GM03348 (cell line): ENCODE data around the gene SIPA1L2.

Experiments
- DNase-seq: peaks from one replicate; pipeline ENCODE4 v3.0.0; 2012; ENCODE audit warnings: low spot score

The SIPA1L2 gene

DNA sequence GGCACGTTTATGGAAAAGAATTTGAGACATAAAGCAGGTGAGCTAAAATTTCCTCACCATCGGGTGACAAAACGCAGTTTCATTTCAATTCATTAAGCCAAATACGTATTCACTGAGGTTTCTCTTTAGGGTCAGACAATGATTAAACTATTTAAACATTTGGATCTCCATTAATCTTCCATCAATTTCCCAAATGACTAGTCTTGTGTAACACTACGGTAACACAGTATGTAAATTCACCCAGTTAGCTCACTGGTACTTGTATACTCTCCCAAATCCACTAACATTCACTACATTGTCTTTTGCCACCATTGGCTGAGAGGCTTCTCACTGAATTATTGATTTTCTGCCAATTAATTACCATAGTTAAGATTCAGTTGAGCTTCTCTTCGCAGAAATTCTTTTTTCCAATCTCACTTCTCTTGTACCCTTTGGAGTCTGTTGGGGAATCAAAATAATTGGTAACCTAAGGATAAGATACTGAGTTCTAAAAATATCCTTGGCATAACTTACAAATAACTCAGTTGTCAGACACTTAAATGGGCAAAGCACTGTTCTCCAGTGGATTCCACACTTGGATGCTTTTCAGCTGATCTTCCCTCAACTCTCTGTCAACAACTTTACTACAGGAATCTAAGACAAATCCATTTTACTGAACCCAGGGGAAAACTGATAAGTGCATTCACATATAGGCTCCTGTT is 40.7 kb downstream of the SIPA1L2 start:
- DNase-seq = no peak

DNA sequence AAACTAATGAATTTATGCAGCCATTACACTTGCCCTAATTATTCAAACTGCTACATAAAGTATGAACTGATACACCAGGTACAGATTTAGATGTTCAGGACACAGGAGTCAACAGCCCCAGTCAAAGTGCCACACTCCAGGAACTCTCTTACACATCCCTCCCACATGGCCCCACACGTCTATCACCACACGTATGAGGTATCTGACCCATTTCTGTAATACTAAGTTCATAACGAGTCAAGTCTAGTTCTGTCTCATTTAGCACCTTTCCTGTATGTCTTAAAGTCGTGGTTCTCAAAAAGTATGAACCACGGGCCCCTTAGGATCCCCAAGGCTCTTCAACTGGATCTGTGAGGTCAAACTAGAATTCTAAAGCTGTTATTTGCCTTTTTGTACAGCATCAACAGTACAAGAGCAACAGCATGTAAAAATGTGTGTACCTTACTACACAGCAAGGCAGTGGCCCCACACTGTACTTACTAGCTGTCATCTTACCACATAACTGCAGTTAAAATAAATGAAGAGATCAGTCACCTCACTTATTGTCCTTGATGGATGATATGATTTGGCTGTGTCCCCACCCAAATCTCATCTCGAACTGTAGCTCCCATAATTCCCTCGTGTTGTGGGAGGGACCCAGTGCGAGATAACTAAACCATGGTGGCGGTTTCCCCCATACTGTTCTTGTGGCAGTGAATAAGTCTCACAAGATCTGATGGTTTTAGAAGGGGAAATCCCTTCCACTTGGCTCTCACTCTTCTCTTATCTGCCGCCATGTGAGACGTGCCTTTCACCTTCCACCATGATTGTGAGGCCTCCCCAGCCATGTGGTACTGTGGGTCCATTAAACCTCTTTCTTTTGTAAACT is 42.6 kb downstream of the SIPA1L2 start:
- no peak for DNase-seq

DNA sequence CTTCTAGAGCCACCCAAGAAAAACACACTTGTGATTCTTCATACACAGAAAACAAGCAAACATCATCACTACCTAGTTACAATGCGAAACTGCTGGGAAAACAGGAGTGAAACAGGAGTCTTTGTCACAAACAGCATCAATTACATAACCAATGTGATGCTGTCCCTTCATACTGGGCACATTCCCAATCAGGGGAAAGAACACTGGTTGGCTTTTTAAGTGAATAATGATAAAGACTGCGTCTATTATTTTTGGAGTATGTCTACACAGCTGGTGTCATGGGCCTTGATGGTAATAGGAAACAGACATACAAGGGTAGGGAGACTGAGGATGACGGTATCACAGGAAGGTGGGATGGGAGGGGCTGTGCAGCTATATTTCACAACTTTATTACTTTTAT is 43.3 kb downstream of the SIPA1L2 start:
- no peak for DNase-seq

DNA sequence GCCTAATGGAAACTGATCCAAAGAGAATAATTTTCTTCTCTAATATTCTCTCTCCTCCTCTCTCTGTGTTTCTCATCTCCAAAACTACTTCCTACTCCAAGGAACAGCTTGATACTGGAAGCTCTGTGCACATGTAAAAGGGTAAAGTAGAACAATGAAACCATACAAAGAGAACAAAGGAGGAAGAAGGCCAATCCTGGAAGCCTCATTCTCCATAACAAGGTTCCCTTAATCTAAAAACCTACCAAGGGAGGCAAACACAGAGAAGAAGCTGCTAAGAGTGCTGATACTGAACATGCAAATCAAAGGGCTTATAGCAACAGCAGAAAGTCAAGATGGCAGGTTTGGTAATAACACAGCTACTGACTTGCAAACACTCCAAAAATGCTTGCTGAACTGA is 44.4 kb downstream of the SIPA1L2 start:
- no peak for DNase-seq

DNA sequence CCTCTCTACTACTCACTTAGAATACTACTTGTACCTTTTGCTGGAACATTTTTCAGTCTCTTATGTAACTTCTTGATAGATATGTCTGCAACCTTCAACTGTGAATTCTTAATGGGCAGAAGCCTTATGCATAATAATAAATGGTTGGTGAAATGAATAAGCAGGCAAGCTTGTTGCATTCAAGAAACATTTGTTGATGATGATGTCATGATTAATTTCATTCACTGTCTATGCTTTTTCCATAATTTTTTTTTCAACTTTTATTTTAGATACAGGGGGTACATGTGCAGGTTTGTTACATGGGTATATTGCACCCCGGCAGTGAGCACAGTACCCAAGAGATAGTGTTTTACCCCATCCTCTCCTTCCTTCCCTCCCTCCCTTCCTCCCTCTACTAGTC is 48.0 kb downstream of the SIPA1L2 start:
- DNase-seq = no peak
